H1 (cell line): ENCODE data around the gene ZNF500.

Experiments
- CEBPB ChIP-seq: IDR thresholded peaks from 2 replicates; pipeline ENCODE4 v1.6.1; 2012; ENCODE audit warnings: low read depth, low read length
- EZH2 ChIP-seq: fragments of 200-600 bp; sonication (generic); IDR thresholded peaks from 2 replicates; pipeline ENCODE4 v1.7.1; 2012; ENCODE audit warnings: low read depth, mild to moderate bottlenecking, moderate library complexity, low read length, inconsistent platforms; ENCODE audit not compliant: severe bottlenecking
- HDAC6 ChIP-seq: IDR thresholded peaks from one replicate; pipeline ENCODE4 v1.7.1; 2012; ENCODE audit warnings: low read depth, mild to moderate bottlenecking, inconsistent platforms, low read length, moderate library complexity
- TAF1 ChIP-seq: IDR thresholded peaks from 2 replicates; pipeline ENCODE4 v1.6.1; 2011; ENCODE audit warnings: mild to moderate bottlenecking, low read depth, low read length
- TF ChIP-seq, protein P1 (sequence below), 3 experiments: IDR thresholded peaks; 1 replicate in 2 of 3; 2 replicates in 1 of 3; pipeline versions ENCODE4 v1.5.1 to v1.6.1; 2011; ENCODE audit warnings: low read length in 3 of 3, mild to moderate bottlenecking in 3 of 3, inconsistent platforms in 2 of 3, low read depth in 1 of 3, moderate library complexity in 1 of 3; ENCODE audit not compliant: insufficient read depth in 1 of 3; ENCODE audit errors: control extremely low read depth in 1 of 3

DNA sequence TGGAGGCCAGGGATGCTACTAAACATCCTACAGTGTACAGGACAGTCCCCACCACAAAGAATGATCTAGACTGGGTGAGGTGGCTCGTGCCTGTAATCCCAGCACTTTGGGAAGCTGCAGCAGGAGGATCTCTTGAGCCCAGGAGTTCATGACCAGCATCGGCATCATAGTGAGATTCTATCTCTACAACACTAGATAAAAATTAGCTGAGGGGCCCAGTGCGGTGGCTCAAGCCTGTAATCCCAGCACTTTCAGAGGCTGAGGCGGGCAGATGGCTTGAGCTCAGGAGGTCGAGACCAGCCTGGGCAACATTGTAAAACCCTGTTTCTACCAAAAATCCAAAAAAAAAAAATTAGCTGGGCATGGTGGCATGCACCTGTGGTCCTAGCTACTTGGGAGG lies 5.4 kb upstream of the ZNF500 start:
- TF ChIP-seq CEBPB (no peak), EZH2 (no peak), TAF1 (no peak), HDAC6 (no peak)
- TF ChIP-seq, protein P1, sequence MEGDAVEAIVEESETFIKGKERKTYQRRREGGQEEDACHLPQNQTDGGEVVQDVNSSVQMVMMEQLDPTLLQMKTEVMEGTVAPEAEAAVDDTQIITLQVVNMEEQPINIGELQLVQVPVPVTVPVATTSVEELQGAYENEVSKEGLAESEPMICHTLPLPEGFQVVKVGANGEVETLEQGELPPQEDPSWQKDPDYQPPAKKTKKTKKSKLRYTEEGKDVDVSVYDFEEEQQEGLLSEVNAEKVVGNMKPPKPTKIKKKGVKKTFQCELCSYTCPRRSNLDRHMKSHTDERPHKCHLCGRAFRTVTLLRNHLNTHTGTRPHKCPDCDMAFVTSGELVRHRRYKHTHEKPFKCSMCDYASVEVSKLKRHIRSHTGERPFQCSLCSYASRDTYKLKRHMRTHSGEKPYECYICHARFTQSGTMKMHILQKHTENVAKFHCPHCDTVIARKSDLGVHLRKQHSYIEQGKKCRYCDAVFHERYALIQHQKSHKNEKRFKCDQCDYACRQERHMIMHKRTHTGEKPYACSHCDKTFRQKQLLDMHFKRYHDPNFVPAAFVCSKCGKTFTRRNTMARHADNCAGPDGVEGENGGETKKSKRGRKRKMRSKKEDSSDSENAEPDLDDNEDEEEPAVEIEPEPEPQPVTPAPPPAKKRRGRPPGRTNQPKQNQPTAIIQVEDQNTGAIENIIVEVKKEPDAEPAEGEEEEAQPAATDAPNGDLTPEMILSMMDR (IDR thresholded peaks at IDR 0.05; ENCODE audit: control extremely low read depth in 1 of 3, insufficient read depth in 1 of 3, low read depth in 1 of 3, low read length in 3 of 3): no peak
